Smooth muscle cell of the pulmonary artery (primary cell): ENCODE results near the gene APBB1. TPM values are rescaled to one million over a fixed set of nuclear protein-coding genes. Genes with fewer than 3 reads are reported as not detected.

Source experiments
- total RNA-seq: library from RNA; depleted of rRNA; stranded (reverse); fragments of >200 nt; gene quantifications from 2 replicates; pipeline ENCODE4 v1.2.3, GENCODE V29; 2014

The APBB1 gene
- total RNA-seq = 41.9 and 50.6 TPM in 2 replicates

DNA sequence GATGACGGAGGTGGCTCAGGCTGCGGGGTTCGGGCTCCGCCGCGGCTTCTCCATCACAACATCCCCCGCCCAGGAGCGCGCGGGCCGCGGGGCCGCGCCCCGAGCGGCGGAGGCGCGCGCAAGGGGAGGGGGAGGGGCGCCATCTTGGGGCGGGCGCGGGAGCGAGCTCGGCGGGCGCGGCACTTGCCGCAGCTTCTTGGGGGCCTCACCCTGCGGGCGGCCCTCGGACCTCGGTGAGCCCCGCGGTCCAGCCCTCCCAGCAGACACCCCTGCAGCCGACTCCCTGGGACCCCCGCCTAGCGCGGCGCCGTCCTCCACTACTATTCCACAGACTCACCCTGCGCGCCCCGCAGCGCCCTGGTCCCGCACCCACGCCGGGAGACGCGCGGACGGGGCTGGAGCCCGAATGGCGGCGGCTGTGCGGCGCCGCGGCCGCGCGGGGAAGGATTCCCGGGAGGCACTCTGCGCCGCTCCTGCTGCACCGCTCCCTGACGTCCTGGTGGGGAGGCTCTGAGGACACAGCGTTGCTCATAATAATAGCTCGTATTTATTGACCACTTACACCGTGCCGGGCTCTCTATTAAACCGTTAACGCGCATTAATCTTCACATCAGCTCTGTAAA is at the start of gene APBB1:
Gene APBB1 (minus strand): TSS at position 86 of the 623 bp plus-strand sequence. CDS start 7,747 bp downstream, outside the sequence.

GRCh38 chr11:6440906-6441358 is 22.0 kb upstream of the APBB1 start, which contains the start of gene HPX:
HPX (minus strand) TSS chr11:6440987; CDS start chr11:6440963, 24 bp downstream.

GRCh38 chr11:6389905-6390717 is 28.8 kb downstream of the APBB1 start, which contains the start of gene SMPD1:
SMPD1 (plus strand) TSS chr11:6390474; CDS start chr11:6390599, 125 bp downstream.

Other genes with a start within 250 kb of the APBB1 start
- not detected in 2 replicates for gene OR52B2, start 248.8 kb downstream of the APBB1 start, total RNA-seq
- gene OR52W1, start 219.9 kb downstream of the APBB1 start, total RNA-seq = not detected in 2 replicates
- not detected in 2 replicates for gene C11orf42, start 213.5 kb downstream of the APBB1 start, total RNA-seq
- 13.3 and 21.1 TPM in 2 replicates for gene FHIP1B, start 184.5 kb downstream of the APBB1 start, total RNA-seq
- gene CNGA4, start 180.0 kb downstream of the APBB1 start, total RNA-seq = 0.07 and 0.17 TPM in 2 replicates
- not detected in 2 replicates for gene CCKBR, start 159.3 kb downstream of the APBB1 start, total RNA-seq
- 53.3 and 111 TPM in 2 replicates for gene CAVIN3, start 98.6 kb downstream of the APBB1 start, total RNA-seq
- gene SMPD1, start 28.6 kb downstream of the APBB1 start, total RNA-seq = 91.4 and 111 TPM in 2 replicates
- gene HPX, start 21.9 kb upstream of the APBB1 start, total RNA-seq = 0.78 and 0.92 TPM in 2 replicates
- gene TRIM3, start 54.8 kb upstream of the APBB1 start, total RNA-seq = 40.8 and 53.7 TPM in 2 replicates
- 49.1 and 51.6 TPM in 2 replicates for gene ARFIP2, start 62.2 kb upstream of the APBB1 start, total RNA-seq
- gene TIMM10B, start 62.4 kb upstream of the APBB1 start, total RNA-seq = 34.3 and 36.7 TPM in 2 replicates
- gene DNHD1, start 78.2 kb upstream of the APBB1 start, total RNA-seq = 9.0 and 10.7 TPM in 2 replicates
- gene RRP8, start 184.5 kb upstream of the APBB1 start, total RNA-seq = 10.7 and 12.5 TPM in 2 replicates
- 218 and 255 TPM in 2 replicates for gene ILK, start 184.7 kb upstream of the APBB1 start, total RNA-seq
- gene TAF10, start 193.1 kb upstream of the APBB1 start, total RNA-seq = 39.7 and 58.8 TPM in 2 replicates
- 294 and 429 TPM in 2 replicates for gene TPP1, start 200.3 kb upstream of the APBB1 start, total RNA-seq
- 6.6 and 52.4 TPM in 2 replicates for gene DCHS1, start 236.7 kb upstream of the APBB1 start, total RNA-seq